Breast epithelium (tissue), 3 donors: ENCODE results near the gene COG1.
A peak's percentile ranks its signal among the peaks of the same experiment; 100 is the strongest.

Source experiments
- CTCF ChIP-seq, 3 donors: fragments of 450-650 bp; IDR thresholded peaks; one replicate each; pipeline ENCODE4 v1.5.1; 2016 to 2017; ENCODE audit warnings: antibody characterized with exemption in 3 of 3, mild to moderate bottlenecking in 3 of 3, moderate library complexity in 3 of 3
- POLR2AphosphoS5 ChIP-seq, 3 donors: sonication (generic); formaldehyde crosslinking; IDR thresholded peaks; one replicate each; pipeline ENCODE4 v1.6.1; 2017; ENCODE audit warnings: antibody characterized with exemption in 3 of 3

- TF ChIP-seq POLR2AphosphoS5 (IDR thresholded peaks at IDR 0.05) (no peak), CTCF (IDR thresholded peaks at IDR 0.05) (peak in 1 of 3 donors; percentile 24)
These were observed 54.9 kb downstream of the COG1 start for GRCh38 chr17:73247726-73248125.
